Measurements from ENCODE around the gene MAST4. TPM values are rescaled to one million over a fixed set of nuclear protein-coding genes. Genes with fewer than 3 reads are reported as not detected.

MAST4 gene
- total RNA-seq, 1 donor from 2014 or later: 10.4 TPM

GRCh38 chr5:66602621-66603020, 6.4 kb downstream of the MAST4 start:
- H3K9me3 ChIP-seq (ENCODE audit: control insufficient read depth in 3 of 3, low read length in 3 of 3): no peaks in the 10 kb centered on the region
- H3K4me3 ChIP-seq (ENCODE audit: low read length in 3 of 3): no peak overlapping the region
- H3K9ac ChIP-seq (ENCODE audit: low read depth in 1 of 3, low read length in 3 of 3): no peak overlapping the region
- H3K27ac ChIP-seq (ENCODE audit: low read depth, low read length): no peak overlapping the region
- peaks cover 14 to 31% (median 16%) of the 10 kb centered on the region in 3 donors for H3K27me3 ChIP-seq (ENCODE audit: control insufficient read depth in 3 of 3, insufficient read depth in 3 of 3, low read length in 3 of 3)
- H3K4me1 ChIP-seq (ENCODE audit: control insufficient read depth in 3 of 3, insufficient read depth in 3 of 3, low read length in 3 of 3): peaks cover 4 to 8% (median 8%) of the 10 kb centered on the region in 3 donors
- H3K36me3 ChIP-seq (ENCODE audit: control insufficient read depth in 3 of 3, insufficient read depth in 3 of 3, low read length in 3 of 3): no peaks in the 10 kb centered on the region

- Histone ChIP-seq H3K4me3 (ENCODE audit: low read length in 3 of 3) (no peak overlapping the region), H3K9ac (ENCODE audit: low read depth in 1 of 3, low read length in 3 of 3) (no peak overlapping the region), H3K36me3 (ENCODE audit: control insufficient read depth in 3 of 3, insufficient read depth in 3 of 3, low read length in 3 of 3) (no peaks in the 10 kb centered on the region), H3K4me1 (ENCODE audit: control insufficient read depth in 3 of 3, insufficient read depth in 3 of 3, low read length in 3 of 3) (peaks cover 0 to 4% (median 3%) of the 10 kb centered on the region in 3 donors), H3K27me3 (ENCODE audit: control insufficient read depth in 3 of 3, insufficient read depth in 3 of 3, low read length in 3 of 3) (peaks cover 14 to 25% (median 16%) of the 10 kb centered on the region in 3 donors), H3K27ac (ENCODE audit: low read depth, low read length) (no peak overlapping the region), H3K9me3 (ENCODE audit: control insufficient read depth in 3 of 3, low read length in 3 of 3) (no peaks in the 10 kb centered on the region)
Observed at GRCh38 chr5:66603164-66603563, 7.0 kb downstream of the MAST4 start.

GRCh38 chr5:66603881-66604280, 7.7 kb downstream of the MAST4 start:
- Histone ChIP-seq H3K27ac (ENCODE audit: low read depth, low read length) (no peak overlapping the region), H3K4me1 (ENCODE audit: control insufficient read depth in 3 of 3, insufficient read depth in 3 of 3, low read length in 3 of 3) (no peaks in the 10 kb centered on the region), H3K36me3 (ENCODE audit: control insufficient read depth in 3 of 3, insufficient read depth in 3 of 3, low read length in 3 of 3) (no peaks in the 10 kb centered on the region), H3K27me3 (ENCODE audit: control insufficient read depth in 3 of 3, insufficient read depth in 3 of 3, low read length in 3 of 3) (peaks cover 9 to 18% (median 9%) of the 10 kb centered on the region in 3 donors), H3K9me3 (ENCODE audit: control insufficient read depth in 3 of 3, low read length in 3 of 3) (no peaks in the 10 kb centered on the region), H3K4me3 (ENCODE audit: low read length in 3 of 3) (no peak overlapping the region), H3K9ac (ENCODE audit: low read depth in 1 of 3, low read length in 3 of 3) (no peak overlapping the region)

- Histone ChIP-seq H3K9ac (ENCODE audit: low read depth in 1 of 3, low read length in 3 of 3) (no peak overlapping the region), H3K4me3 (ENCODE audit: low read length in 3 of 3) (no peak overlapping the region), H3K36me3 (ENCODE audit: control insufficient read depth in 3 of 3, insufficient read depth in 3 of 3, low read length in 3 of 3) (no peaks in the 10 kb centered on the region), H3K27ac (ENCODE audit: low read depth, low read length) (no peak overlapping the region), H3K4me1 (ENCODE audit: control insufficient read depth in 3 of 3, insufficient read depth in 3 of 3, low read length in 3 of 3) (no peaks in the 10 kb centered on the region), H3K9me3 (ENCODE audit: control insufficient read depth in 3 of 3, low read length in 3 of 3) (no peaks in the 10 kb centered on the region), H3K27me3 (ENCODE audit: control insufficient read depth in 3 of 3, insufficient read depth in 3 of 3, low read length in 3 of 3) (peaks cover 2 to 6% (median 5%) of the 10 kb centered on the region in 3 donors)
Observed at GRCh38 chr5:66606713-66607112, 10.5 kb downstream of the MAST4 start.

- H3K4me1 ChIP-seq (ENCODE audit: control insufficient read depth in 3 of 3, insufficient read depth in 3 of 3, low read length in 3 of 3): no peaks in the 10 kb centered on the region
- peaks cover 0 to 6% (median 0%) of the 10 kb centered on the region in 3 donors for H3K27me3 ChIP-seq (ENCODE audit: control insufficient read depth in 3 of 3, insufficient read depth in 3 of 3, low read length in 3 of 3)
- H3K9ac ChIP-seq (ENCODE audit: low read depth in 1 of 3, low read length in 3 of 3): no peak overlapping the region
- no peaks in the 10 kb centered on the region for H3K36me3 ChIP-seq (ENCODE audit: control insufficient read depth in 3 of 3, insufficient read depth in 3 of 3, low read length in 3 of 3)
- H3K9me3 ChIP-seq (ENCODE audit: control insufficient read depth in 3 of 3, low read length in 3 of 3): no peaks in the 10 kb centered on the region
- no peak overlapping the region for H3K4me3 ChIP-seq (ENCODE audit: low read length in 3 of 3)
- no peak overlapping the region for H3K27ac ChIP-seq (ENCODE audit: low read depth, low read length)
Observed at GRCh38 chr5:66608501-66608900, 12.3 kb downstream of the MAST4 start.

- peaks cover 0 to 6% (median 0%) of the 10 kb centered on the region in 3 donors for H3K27me3 ChIP-seq (ENCODE audit: control insufficient read depth in 3 of 3, insufficient read depth in 3 of 3, low read length in 3 of 3)
- H3K9ac ChIP-seq (ENCODE audit: low read depth in 1 of 3, low read length in 3 of 3): no peak overlapping the region
Observed at GRCh38 chr5:66609615-66610014, 13.4 kb downstream of the MAST4 start.

GRCh38 chr5:66612226-66612625, 16.0 kb downstream of the MAST4 start:
- no peaks in the 10 kb centered on the region for H3K4me1 ChIP-seq (ENCODE audit: control insufficient read depth in 3 of 3, insufficient read depth in 3 of 3, low read length in 3 of 3)
- H3K27ac ChIP-seq (ENCODE audit: low read depth, low read length): no peak overlapping the region

More at GRCh38 chr5:66609615-66610014, 13.4 kb downstream of the MAST4 start:
- no peak overlapping the region for H3K27ac ChIP-seq (ENCODE audit: low read depth, low read length)
- no peaks in the 10 kb centered on the region for H3K9me3 ChIP-seq (ENCODE audit: control insufficient read depth in 3 of 3, low read length in 3 of 3)
- no peaks in the 10 kb centered on the region for H3K36me3 ChIP-seq (ENCODE audit: control insufficient read depth in 3 of 3, insufficient read depth in 3 of 3, low read length in 3 of 3)
- H3K4me1 ChIP-seq (ENCODE audit: control insufficient read depth in 3 of 3, insufficient read depth in 3 of 3, low read length in 3 of 3): no peaks in the 10 kb centered on the region
- no peak overlapping the region for H3K4me3 ChIP-seq (ENCODE audit: low read length in 3 of 3)

GRCh38 chr5:66615136-66615535, 18.9 kb downstream of the MAST4 start:
- Histone ChIP-seq H3K27ac (ENCODE audit: low read depth, low read length) (no peak overlapping the region), H3K4me1 (ENCODE audit: control insufficient read depth in 3 of 3, insufficient read depth in 3 of 3, low read length in 3 of 3) (no peaks in the 10 kb centered on the region), H3K9ac (ENCODE audit: low read depth in 1 of 3, low read length in 3 of 3) (no peak overlapping the region), H3K27me3 (ENCODE audit: control insufficient read depth in 3 of 3, insufficient read depth in 3 of 3, low read length in 3 of 3) (peaks cover 0 to 1% (median 0%) of the 10 kb centered on the region in 3 donors), H3K36me3 (ENCODE audit: control insufficient read depth in 3 of 3, insufficient read depth in 3 of 3, low read length in 3 of 3) (no peaks in the 10 kb centered on the region), H3K4me3 (ENCODE audit: low read length in 3 of 3) (no peak overlapping the region), H3K9me3 (ENCODE audit: control insufficient read depth in 3 of 3, low read length in 3 of 3) (no peaks in the 10 kb centered on the region)

More at GRCh38 chr5:66612226-66612625, 16.0 kb downstream of the MAST4 start:
- Histone ChIP-seq H3K36me3 (ENCODE audit: control insufficient read depth in 3 of 3, insufficient read depth in 3 of 3, low read length in 3 of 3) (no peaks in the 10 kb centered on the region), H3K27me3 (ENCODE audit: control insufficient read depth in 3 of 3, insufficient read depth in 3 of 3, low read length in 3 of 3) (peaks cover 0 to 6% (median 0%) of the 10 kb centered on the region in 3 donors), H3K4me3 (ENCODE audit: low read length in 3 of 3) (no peak overlapping the region), H3K9me3 (ENCODE audit: control insufficient read depth in 3 of 3, low read length in 3 of 3) (no peaks in the 10 kb centered on the region), H3K9ac (ENCODE audit: low read depth in 1 of 3, low read length in 3 of 3) (no peak overlapping the region)

- no peak overlapping the region for H3K9ac ChIP-seq (ENCODE audit: low read depth in 1 of 3, low read length in 3 of 3)
- H3K27ac ChIP-seq (ENCODE audit: low read depth, low read length): no peak overlapping the region
- no peaks in the 10 kb centered on the region for H3K27me3 ChIP-seq (ENCODE audit: control insufficient read depth in 3 of 3, insufficient read depth in 3 of 3, low read length in 3 of 3)
- no peaks in the 10 kb centered on the region for H3K9me3 ChIP-seq (ENCODE audit: control insufficient read depth in 3 of 3, low read length in 3 of 3)
- H3K4me3 ChIP-seq (ENCODE audit: low read length in 3 of 3): no peak overlapping the region
- H3K4me1 ChIP-seq (ENCODE audit: control insufficient read depth in 3 of 3, insufficient read depth in 3 of 3, low read length in 3 of 3): no peaks in the 10 kb centered on the region
- no peaks in the 10 kb centered on the region for H3K36me3 ChIP-seq (ENCODE audit: control insufficient read depth in 3 of 3, insufficient read depth in 3 of 3, low read length in 3 of 3)
Observed at GRCh38 chr5:66615894-66616293, 19.7 kb downstream of the MAST4 start.

GRCh38 chr5:66616520-66617225, 20.5 kb downstream of the MAST4 start:
- no peaks in the 10 kb centered on the region for H3K4me1 ChIP-seq (ENCODE audit: control insufficient read depth in 3 of 3, insufficient read depth in 3 of 3, low read length in 3 of 3)
- H3K27ac ChIP-seq (ENCODE audit: low read depth, low read length): no peak overlapping the region
- no peaks in the 10 kb centered on the region for H3K9me3 ChIP-seq (ENCODE audit: control insufficient read depth in 3 of 3, low read length in 3 of 3)

More at GRCh38 chr5:66616520-66617225, 20.5 kb downstream of the MAST4 start:
- Histone ChIP-seq H3K4me3 (ENCODE audit: low read length in 3 of 3) (no peak overlapping the region), H3K36me3 (ENCODE audit: control insufficient read depth in 3 of 3, insufficient read depth in 3 of 3, low read length in 3 of 3) (no peaks in the 10 kb centered on the region), H3K9ac (ENCODE audit: low read depth in 1 of 3, low read length in 3 of 3) (no peak overlapping the region), H3K27me3 (ENCODE audit: control insufficient read depth in 3 of 3, insufficient read depth in 3 of 3, low read length in 3 of 3) (no peaks in the 10 kb centered on the region)
